AG20443 (cell line): ENCODE results near the gene B3GNT3.
"Not testable (repeated sequence)": the region's sequence is repeated elsewhere in the genome, so short reads cannot be mapped to it uniquely, and the experiment has no call there.

ENCODE experiments used
- DNase-seq: peaks from one replicate; pipeline ENCODE4 v3.0.0; 2012; ENCODE audit warnings: low spot score, mixed read lengths

B3GNT3 gene

GRCh38 chr19:17796838-17797423, 2.0 kb downstream of the B3GNT3 start:
- no peak for DNase-seq

GRCh38 chr19:17797424-17798201, 2.7 kb downstream of the B3GNT3 start:
- peak; percentile 49 for DNase-seq

GRCh38 chr19:17798599-17798998, 3.7 kb downstream of the B3GNT3 start:
- not testable (repeated sequence) for DNase-seq

- no peak for DNase-seq
These were observed 7.4 kb downstream of the B3GNT3 start for GRCh38 chr19:17802137-17802858.

GRCh38 chr19:17803264-17803896, 8.4 kb downstream of the B3GNT3 start:
- DNase-seq = no peak

- no peak for DNase-seq
These were observed 10.5 kb downstream of the B3GNT3 start for GRCh38 chr19:17805427-17805826.

GRCh38 chr19:17806945-17807344, 12.0 kb downstream of the B3GNT3 start:
- no peak for DNase-seq

- DNase-seq = no peak
These were observed 12.9 kb downstream of the B3GNT3 start for GRCh38 chr19:17807731-17808316.

GRCh38 chr19:17811103-17811502, 16.2 kb downstream of the B3GNT3 start:
- no peak for DNase-seq

GRCh38 chr19:17811681-17812080, 16.7 kb downstream of the B3GNT3 start:
- DNase-seq = no peak

- DNase-seq = no peak
These were observed 17.2 kb downstream of the B3GNT3 start for GRCh38 chr19:17812099-17812498.

GRCh38 chr19:17817668-17818363, 22.9 kb downstream of the B3GNT3 start:
- DNase-seq = no peak

GRCh38 chr19:17821190-17821589, 26.3 kb downstream of the B3GNT3 start, which contains the start of gene INSL3:
INSL3 (minus strand) TSS chr19:17821519; CDS start chr19:17821506, 13 bp downstream.
- DNase-seq = no peak

GRCh38 chr19:17824339-17824738, 29.4 kb downstream of the B3GNT3 start:
- DNase-seq = no peak

- DNase-seq = no peak
These were observed 31.6 kb downstream of the B3GNT3 start for GRCh38 chr19:17826508-17827056.

- peak; percentile 67 for DNase-seq
These were observed 35.1 kb downstream of the B3GNT3 start for GRCh38 chr19:17829855-17830566.

- DNase-seq = peak; percentile 86
These were observed 35.9 kb downstream of the B3GNT3 start for GRCh38 chr19:17830567-17831418.

GRCh38 chr19:17831419-17831888, 36.5 kb downstream of the B3GNT3 start:
- DNase-seq = no peak

GRCh38 chr19:17832443-17833208, 37.7 kb downstream of the B3GNT3 start:
- DNase-seq = no peak
